Stimulated activated CD8-positive, alpha-beta memory T cell treated with anti-CD3 and anti-CD28 coated beads, Interleukin-12 subunit alpha, Interleukin-12 subunit beta, amount 100 ng/mL, for 1 hour (primary cell): ENCODE measurements around the gene DGKE.

Source experiments
- DNase-seq: peaks from one replicate; pipeline ENCODE4 v3.0.0-alpha.2; 2020; ENCODE audit warnings: low read depth

The DGKE gene

DNA sequence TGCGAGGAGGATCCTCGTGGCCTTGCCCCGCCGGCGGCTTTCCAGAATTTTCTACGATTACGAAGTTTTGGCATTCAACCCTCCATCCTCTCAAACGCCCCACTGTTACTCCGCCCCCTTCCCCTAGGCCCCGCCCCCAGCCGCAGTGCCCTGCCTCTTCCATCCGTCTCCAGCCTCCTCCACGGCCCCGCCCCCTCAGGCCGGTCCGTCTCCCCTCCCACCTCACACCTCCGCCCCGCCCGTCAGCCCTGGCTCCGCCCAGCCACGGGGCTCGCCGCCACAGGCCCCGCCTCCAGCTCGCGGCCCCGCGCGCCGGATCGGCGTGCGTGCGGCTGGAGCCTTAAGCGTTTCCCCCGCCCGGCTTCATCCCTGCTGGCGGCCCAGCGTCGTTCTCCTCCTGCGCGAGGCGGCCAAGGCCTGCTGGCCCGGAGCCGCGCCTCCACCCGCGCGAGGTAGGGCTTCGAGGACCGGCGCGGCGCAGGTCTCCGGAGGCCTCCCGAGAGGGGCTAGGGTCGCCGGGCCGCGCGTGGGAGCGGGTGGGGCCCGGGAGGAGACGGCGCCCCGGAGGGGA, at the start of gene DGKE, which contains the start of gene C17orf67:
TSS of gene DGKE (plus strand) at position 343 of the 571 bp plus-strand sequence. CDS start 645 bp downstream, outside the sequence.
TSS of gene C17orf67 (minus strand) at position 112 of the 571 bp plus-strand sequence. CDS start 18,110 bp downstream, outside the sequence.
- DNase-seq: peak; percentile 99

DNA sequence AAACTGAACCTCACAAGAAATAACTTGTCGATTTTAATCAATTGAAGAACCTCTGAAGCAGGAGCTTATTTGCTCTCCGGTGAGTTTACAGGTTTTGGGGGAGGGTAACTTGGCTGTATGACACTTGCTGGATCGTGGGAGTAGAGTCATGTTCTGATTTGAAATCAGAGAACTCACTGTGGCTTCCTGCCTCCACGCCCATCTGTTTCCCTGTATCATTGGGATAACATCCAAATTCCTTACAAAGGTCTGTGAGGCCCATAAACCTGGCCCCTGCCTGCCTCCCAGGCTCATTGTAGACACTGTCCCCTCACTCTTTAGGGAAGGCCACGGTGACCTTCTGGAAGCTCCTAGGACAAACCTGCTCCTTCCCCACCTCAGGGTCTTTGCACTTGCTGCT, 48.5 kb upstream of the DGKE start:
- DNase-seq: no peak

DNA sequence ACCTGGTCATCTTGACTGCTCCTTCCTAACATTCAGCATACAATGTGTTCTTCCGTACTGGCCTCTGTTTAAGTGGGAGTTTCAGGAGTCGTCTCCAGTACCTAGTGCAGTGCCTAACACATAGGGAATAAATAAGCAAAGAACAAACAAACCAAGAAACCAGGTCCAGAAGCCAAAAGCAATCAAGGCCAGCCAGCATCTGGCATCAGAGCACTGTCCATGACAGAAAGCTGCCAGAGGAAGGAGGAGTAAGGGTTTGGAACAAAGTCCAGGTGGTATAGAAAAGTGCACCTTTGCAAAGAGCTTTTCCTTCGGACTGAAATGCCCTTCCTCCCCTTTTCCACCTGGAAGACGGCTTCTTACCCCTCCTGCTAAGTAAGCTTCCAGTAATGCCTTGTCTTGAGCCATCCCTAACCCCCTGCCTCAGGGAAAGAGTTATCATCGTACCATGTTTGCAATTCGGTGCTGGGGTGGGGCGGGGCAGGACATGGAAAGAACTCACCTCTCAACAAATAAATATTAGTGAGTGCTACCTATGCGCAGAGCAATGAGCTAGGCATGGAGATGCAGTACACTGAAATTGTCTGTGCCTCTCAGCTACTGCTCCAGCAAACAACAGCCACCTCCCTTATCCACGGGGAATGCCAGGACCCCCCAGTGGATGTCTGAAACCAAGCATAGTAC, 47.8 kb upstream of the DGKE start:
- no peak for DNase-seq

DNA sequence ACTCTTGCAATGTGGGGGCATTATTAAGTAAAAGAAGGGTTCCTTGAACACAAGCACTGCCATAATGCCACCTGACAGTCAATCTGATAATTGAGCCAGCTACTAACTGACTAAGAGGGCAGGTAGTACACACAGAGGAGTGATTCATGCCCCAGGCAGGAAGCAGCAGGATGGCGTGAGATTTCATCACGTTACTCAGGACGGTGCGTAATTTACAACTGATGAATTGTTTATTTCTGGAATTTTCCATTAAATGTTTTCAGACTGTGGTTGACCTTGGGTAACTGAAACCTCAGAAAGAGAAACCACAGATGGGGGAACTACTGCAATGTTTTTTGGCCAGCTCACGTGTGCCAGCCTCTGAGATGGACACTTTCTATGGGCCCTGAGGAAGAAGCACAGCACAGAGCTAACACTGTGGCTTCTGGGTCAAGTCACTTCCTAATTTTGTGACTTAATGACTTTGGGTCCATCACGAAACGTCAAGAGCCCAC, 46.9 kb upstream of the DGKE start:
- peak; percentile 4 for DNase-seq

DNA sequence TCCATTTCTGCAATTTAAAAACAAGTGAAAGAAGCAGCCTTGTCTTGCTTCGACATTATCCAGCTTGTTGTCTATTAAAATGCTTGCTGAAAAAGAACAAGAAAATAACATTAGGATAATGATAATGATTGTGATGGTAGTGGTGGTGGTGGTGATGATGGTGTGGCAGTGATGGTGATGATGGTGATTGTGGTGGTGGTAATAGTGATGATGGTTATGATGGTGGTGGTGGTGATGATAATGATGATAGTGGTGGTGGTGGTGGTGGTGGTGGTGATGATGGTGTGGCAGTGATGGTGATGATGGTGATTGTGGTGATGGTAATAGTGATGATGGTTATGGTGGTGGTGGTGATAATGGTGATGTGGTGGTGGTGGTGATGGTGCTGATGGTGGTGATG, 41.7 kb upstream of the DGKE start:
- DNase-seq: no peak

DNA sequence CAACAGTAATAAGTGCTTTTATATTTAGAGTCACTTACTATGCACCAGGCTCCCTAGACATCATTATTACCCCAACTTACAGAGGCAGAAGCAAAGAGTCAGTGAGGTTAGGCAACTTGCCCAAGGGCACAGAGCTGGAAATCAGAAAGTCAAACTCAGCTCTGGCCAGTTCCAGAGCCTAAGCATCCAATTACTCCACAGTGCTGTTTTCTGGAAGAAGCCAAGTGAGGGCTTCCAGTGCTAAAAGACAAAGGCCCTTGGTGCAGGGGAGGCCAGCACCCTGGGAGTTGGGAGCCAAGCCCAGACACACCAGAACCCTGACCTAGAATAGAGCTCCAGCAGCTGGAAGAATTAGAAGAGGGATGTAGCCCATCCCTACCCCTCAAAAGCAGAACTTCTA, 40.4 kb upstream of the DGKE start:
- no peak for DNase-seq

DNA sequence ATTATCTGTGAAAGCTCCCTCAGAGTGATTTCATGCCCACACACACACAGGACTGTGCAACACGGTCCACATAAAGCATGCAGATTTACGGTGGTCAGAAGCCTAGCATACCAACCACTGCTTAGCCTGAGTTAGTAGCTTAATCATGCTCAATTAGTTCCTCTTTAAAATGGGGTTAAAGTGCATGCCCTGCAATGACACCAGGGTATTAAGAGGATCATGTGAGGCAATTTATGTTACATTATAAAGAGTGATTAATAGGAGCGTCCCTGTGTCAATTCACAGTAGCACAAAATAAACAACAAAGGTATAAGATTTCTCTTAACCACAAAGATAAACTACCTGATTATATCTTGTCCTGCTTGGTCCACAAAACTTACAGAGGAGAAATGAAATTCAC, 40.0 kb upstream of the DGKE start:
- no peak for DNase-seq

DNA sequence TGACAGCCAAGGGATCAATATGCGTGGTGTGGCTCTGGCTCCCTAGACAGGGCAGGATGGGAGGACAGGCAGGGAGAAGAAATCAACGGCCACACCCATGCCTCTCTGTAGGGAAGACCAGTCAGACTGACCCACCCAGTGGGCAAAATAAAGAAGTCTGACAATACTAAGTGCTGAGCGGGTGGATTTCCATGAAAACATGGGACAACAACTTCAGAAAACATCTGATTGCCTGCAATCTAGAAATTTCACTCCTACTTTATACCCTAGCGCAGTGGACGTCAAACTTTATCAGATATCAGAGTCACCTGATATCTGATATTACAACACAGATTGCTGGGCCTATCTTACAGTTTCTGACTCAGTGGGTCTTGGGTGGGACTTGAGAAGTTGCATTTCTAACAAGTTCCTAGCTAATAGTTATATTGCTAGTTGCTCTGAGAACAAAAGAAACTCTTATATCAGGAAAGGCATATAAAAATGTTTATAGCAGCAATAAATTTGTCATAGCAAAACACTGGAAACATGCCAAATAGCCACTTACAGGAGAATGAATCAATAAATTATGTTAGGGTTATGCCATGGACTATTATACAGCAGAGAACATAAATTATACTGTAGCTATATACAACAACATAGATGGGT, 38.6 kb upstream of the DGKE start:
- DNase-seq: no peak

DNA sequence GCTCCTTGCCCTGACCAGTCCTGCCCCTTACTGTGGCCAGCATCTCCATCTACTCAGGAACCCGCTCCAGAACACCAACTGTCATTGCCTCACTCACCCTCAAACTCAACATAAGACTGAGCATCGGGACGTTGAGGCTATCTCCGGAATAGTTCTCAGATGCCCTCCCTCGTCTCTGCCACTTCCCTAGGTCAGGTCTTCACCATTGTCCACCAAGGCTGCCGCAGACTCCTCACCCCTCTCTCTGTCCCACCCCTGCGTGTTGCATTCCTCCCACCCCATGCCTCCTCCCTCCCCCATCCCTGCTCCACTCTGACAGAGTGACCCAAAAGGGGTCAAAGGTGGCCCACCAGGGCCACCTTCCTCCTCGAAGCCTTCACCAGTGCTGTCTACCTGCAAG, 37.4 kb upstream of the DGKE start:
- no peak for DNase-seq

DNA sequence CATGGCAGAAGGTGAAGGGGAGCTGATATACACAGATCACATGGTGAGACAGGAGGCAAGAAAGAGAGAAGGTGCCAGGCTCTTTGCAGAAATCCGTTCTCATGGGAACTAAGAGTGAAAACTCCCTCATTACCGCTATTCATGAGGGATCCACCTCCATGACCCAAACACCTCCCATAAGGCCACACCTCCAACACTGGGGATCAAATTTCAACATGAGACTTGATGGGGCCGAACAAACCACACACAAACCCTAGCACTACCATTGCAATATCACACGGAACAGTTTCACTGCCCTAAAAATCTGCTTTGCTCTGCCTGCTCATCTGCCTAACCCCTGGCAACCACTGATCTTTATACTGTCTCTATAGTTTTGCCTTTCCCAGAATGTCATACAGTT, 35.0 kb upstream of the DGKE start:
- no peak for DNase-seq

DNA sequence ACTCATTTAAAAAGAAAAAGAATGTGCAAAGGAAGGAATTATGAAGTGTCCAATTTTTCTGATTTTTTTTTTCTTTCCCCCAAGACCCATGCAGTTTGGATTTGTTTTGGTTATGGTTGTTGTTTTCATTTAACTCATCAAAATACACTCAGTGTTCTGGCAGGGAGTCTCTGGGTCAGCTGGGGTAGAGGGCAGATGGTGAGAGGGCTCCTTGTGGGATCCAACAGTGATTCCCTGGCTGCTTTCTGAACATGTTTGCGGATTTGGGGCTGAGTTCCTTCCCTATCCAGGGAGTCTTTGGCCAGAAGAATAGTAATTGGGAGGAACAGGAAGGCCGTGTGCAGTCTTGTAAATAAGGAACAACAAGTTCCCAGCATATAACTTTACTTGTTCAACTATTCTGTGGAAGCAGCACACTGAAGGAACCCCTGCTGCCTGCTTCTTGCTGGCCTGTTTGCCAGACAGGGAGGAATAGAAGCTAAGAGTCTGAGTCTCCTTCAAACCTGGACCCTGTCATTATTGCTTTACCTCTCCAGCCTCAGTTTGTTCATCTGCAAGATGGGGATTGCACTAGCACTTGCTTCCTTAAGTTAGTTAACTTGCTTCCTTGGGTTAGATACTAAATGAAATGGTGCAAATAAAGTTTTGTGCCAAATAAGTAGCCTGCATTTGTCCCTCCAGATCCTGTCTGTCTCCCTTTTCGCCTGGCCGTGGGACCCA, 32.3 kb upstream of the DGKE start:
- no peak for DNase-seq

DNA sequence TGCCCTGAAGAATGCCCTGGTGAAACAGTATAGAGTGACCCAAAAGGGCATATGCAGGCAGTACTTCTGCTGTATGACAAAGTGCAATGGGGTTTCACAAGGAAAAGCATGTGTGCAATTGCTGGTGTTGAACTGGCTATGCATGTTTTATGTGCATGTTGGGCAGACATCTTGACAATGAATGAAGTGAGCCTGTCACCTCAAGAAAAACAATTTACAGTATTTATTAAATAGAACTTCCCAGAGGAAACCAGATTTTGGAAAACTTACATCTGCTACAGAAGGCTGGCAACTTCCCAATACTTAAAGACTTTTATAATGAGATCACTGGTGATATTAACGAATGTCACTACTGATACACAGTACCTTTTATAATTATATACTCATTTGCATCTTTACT, 30.9 kb upstream of the DGKE start:
- DNase-seq: no peak

DNA sequence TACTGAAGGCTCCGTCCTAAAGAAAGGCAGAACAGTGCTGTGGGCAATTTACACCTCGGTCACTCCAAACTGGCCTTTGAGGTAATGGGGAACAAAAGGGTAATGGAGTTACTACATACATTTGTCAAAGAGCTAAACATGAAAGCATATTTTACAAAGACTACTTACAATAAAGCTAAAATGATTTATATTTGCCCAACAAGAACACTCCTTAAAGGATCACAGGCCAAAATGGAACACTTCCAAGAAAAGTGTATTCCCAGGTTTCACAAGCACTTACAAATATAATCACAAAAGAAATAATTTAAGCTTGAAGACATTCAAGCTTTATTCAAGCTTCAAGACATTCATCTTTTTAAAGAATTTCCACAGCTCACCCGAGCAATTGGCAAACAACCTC, 29.5 kb upstream of the DGKE start:
- DNase-seq: no peak

DNA sequence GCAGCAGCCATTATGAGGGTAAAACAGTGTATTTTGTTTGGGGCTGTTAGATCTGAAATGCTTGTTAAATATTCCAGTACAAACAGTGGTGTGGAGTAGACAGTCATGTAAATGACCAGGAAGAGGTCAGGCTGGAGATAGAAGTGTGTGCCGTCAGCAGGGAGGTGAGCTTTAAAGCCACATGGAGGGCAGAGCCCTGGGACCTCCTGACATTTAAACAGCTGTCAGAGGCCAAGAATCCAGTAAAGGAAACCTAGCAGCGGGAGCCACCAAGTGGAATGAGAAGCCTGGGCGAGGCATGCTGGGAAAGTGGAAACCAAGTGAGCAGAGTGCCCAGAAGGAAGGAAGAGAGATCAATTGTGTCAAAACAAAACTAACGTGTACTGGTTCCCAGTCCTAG, 27.0 kb upstream of the DGKE start:
- no peak for DNase-seq

DNA sequence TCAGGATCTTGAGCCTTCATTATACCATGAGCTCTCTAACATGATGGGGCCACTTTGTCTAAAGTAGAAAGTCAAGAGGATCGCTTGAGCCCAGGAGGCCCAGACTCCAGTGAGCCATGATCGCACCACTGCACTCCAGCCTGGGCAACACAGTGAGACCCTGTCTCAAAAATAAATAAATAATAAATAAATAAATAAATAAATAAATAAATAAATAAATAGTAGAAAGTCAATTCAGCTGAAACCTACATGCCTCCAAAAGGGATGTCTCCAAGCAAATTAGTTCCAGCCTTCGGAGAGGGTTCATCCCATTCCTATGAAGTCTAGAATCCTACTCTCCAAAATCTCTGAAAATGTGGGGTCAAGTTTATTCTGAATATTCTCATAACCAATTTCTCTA, 26.2 kb upstream of the DGKE start:
- no peak for DNase-seq

DNA sequence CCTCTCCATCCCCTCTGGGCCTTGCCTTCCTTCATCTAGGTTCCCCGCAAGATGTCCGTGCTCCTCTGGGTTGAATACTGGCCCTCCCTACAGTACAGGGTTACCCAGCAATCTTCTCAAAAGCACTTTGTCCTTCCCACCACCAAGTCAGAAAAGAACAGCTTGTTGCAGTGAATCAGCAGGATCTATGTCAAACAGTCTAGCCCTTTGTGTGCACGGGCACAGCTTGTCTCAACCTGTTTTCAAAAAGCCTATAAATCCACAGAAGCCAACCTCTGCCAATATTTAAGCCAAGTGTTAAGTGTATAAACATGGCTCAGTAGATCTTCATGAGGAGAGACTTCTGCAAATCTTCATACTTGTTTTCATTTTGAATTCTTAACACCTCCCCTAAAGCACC, 25.4 kb upstream of the DGKE start:
- no peak for DNase-seq

DNA sequence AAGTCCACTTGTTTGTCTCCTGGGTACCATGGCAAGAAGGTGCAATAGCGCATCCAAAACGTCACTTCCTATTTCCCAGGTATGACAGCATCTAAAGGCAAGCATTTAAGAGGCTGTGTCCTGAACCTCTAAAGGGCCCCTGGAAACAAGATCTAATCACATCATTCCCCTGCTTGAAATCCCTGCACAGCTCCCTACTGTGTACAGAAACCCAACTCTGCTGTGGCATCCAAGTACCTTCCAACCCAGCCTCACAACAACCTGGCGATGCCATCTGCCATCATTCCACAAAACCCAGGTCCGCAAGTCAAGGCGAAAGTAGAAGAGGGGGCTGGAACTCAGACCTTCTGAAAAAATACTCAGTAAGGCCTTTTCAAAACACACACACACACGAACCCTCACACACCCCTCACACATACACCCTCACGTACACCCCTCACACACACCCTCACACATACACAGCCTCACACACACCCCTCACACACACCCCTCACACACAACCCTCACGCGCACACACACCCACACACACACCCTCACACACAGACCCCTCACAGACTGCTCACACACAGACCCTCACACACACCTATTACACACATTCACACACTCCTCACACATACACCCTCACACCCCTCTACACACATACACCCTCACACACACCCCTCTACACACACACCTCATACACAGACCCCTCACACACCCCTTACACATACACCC, 24.7 kb upstream of the DGKE start:
- DNase-seq: no peak

DNA sequence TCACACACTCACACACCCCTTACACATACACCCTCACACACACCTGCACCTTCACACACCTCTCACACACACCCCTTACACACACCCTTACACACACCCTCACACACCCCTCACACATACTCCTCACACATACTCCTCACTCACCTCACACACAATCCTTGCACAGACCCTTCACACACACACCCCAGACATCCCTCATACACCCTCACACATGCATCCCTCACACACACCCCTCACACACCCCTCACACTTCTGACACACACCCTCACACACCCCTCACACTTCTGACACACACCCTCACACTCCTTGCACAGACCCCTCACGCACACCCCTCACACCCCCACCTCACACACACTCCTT, 24.2 kb upstream of the DGKE start:
- DNase-seq: no peak

DNA sequence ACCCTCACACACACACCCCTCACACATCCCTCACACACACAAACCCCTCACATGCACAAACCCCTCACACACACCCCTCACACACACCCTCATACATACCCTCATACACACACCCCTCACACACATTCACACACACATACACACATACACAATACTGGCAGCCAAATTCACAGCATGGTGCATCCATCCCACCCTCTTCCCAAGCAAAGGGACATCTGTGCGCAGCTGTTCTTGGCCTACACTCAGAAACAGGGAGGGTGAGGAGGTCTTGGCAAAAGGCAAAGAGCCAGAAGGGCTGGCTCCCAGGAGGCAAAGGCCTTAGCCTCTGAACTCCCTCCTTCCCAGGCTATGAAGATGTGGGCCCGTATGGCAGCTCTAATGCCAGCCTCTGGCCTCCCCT, 23.6 kb upstream of the DGKE start:
- DNase-seq: no peak

DNA sequence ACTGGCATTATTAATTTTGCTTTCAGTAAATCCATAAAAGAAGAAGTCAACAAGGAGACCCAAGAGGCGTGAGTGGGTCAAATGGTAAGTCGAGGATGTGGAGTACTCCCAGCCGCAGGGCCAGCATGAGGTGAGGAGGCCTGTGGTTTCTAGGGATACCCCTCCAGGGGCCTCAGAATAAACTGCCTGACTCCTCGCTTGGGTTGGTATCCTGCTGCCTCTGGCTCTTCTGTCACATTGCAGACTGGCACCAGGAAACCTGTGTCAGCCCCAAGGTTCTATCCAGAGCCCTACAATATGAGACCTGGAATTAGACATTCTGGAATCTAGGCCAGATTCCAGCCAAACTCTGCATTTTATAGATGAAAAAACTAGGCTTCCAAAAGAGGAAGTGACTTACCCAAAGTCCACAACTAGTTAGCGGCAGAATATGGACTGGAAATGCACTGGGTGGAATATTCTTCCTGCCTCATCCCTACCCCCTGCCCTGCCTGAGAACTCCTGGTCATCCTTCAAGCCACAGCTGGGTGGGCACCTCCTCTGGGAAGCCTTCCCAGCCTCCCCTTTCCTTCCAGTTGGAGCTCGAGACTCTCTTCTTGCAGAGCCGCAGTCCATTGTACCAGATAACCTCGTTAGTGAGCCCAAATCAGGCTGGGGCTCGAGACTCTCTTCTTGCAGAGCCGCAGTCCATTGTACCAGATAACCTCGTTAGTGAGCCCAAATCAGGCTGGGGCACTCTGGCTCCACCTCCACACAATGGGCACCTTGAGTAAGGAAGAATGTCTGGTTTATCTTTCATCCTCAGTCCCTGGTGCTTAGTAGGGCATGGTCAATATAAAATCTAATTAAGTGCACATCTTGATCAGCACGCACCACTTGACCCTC, 22.8 kb upstream of the DGKE start:
- DNase-seq: no peak

DNA sequence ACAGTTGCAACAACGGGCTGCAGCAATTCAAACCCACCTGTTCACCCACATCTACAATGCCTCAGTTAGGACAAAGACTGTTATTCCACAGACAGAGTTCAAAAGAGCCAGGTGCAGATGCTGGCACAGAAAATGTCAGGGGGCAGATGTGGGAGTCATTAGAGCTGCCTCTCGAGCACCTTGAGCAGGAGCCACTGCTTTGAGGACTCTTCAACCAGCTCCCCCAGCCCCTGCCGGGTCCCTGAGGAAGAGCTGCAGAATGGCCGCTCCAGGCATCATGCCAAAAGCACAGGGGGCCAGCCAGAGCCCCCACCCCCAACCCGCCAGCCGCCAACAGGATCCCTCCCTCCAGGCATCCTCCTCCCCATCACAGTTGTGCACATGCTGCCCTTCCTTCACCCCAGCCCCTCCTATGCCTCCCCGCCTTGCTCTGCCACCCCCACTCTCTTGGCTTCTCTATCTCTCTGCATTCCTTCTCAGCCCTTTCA, 21.0 kb upstream of the DGKE start:
- DNase-seq: no peak
